Measurements from ENCODE around the gene SLX4IP.

Gene SLX4IP

DNA sequence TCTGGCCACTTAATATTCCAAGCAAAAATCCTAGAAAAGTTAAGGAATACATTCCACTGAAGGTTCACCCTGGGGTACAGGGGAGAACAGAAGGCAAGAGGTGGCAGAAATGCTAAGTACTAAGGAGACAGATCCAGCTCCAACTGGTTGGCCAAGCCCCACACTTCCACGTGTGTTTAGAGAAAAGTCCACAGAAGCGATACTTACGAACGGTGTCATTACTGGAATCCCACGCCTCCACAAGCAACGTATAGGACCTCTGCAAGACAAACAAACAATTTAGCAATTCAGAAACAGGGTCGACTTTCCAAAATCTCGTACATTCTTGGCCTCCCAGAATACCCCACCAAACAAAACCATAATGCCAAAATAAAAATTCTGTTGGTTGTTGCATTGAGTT is 228.7 kb downstream of the SLX4IP start:
- no peak for DNase-seq (ENCODE audit: low read depth in 2 of 2)

DNA sequence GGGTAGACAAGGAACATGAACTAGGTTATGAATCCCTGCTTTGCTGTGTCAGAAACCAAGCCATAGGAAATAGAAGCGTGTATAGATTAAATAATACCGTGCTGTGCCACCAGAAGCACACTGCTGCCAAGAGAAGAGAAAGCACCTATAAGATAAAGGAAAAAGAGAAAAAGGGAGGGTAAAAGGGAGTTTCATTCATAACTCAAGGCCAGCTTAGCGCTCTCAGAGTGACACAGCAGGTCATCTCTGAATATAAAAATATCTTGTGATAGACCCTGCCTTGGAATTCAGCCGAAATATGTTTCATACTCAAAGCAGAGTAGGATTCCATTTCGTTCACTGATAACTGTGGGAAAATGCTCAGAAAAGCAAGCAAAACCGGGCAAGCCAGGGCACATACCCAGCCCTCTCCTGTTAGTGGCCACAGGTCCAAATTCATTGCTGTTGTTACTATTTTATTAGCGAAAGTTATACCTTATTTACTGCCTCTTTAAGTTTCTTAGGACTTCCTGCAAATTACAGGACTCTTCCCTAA is 230.0 kb downstream of the SLX4IP start:
- DNase-seq (ENCODE audit: low read depth in 2 of 2): no peak

DNA sequence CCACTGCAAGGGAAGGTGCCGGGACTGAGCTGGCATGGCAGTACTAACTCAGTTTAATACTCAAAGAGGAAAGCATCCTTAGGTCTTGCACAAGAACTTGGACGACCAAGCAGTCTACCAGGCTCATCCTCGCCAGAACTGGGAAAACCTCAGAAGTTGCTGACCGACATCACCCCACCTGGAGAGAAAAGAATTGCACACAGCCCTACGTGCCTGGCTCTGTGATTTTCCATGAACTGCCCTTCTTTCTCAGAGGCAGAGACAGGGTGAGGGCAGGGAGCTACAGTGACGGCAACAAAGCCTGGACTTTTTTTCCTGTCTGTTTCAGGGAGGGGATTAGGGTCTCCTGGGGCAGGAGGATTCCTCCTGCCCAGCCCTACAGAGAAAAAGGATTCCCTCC is 230.7 kb downstream of the SLX4IP start:
- DNase-seq (ENCODE audit: low read depth in 2 of 2): no peak

DNA sequence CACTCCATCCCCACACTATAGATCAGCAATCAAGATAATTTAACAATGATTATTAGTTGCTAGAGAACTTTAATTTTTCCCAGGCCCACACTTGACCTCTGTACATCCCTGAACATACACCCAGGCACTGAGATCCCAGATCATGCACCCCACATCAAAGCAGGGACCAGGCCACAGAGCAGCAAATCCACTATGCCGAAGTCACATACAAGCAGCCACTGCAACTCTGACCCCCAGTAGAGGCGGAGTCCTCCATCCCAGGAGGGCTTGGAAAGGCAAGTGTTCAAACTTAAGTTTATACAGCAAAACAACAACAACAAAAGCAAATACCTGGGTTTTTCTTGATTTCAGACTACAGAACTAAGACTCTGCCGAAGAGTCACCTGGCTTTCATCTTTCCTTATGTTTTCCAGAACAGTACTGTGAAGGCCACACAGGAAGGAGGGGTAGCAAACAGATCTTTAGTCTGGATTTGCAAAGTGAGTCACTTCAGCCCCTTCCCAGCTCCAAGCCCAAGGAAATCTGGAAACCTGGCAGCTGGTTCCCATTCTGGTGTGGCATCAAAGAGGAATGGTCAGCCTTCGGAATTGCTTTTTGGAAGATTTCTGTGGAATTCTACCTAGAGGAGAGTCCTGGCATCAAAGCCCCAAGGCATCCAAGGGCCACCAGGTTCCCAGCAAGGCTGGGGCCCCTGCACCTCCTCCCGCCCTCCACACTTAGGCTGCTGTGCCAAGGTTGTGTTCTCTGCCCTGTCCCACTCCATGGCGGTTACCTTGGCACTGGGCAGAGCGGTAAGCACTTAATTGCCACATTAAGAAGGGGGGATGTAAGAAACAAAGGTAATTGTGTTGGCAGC is 231.3 kb downstream of the SLX4IP start:
- DNase-seq (ENCODE audit: low read depth in 2 of 2): no peak

DNA sequence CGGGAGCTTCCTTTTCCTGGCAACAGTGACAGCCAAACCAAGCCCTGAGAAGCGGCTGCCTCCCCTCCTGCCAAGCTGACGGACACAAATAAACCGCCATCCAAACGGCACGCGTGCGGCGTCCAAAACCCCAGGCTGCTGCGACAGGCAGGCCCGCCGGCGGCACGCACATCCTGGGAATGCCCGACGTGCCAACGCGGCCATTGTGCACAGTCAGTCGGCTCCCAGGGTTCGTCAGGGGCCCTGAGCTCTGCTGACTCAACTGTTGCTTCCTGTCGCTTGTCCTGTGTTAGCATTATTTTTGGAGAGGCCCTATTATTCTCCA is 231.9 kb downstream of the SLX4IP start:
- no peak for DNase-seq (ENCODE audit: low read depth in 2 of 2)

DNA sequence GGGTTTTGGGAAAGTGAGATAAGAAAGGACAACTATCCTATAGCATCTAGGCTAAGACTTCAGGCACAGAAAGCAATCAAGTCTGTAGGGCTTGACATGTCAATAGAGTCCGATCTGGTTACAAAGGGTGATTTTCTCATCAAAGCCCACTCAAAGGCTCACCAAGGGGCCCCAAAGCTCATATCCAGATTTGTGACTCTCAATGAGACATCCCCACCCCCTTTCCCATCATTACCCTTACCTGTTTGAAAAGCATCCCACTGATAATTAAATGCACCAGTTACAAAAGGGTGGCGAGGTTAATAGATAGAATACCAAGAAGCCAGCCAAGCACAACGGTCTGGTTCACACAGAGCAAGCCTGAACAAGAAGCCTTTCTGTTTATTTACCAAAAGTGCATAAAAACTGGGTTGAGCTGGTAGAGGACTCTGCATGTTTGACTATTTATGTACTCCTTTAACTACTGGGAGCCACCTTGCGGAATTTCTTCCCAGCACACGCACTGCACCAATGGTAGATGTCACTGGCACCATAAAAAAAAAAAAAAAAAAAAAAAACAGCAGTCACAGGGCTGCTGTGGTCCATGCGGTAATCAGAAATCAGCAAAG is 232.6 kb downstream of the SLX4IP start:
- no peak for DNase-seq (ENCODE audit: low read depth in 2 of 2)

DNA sequence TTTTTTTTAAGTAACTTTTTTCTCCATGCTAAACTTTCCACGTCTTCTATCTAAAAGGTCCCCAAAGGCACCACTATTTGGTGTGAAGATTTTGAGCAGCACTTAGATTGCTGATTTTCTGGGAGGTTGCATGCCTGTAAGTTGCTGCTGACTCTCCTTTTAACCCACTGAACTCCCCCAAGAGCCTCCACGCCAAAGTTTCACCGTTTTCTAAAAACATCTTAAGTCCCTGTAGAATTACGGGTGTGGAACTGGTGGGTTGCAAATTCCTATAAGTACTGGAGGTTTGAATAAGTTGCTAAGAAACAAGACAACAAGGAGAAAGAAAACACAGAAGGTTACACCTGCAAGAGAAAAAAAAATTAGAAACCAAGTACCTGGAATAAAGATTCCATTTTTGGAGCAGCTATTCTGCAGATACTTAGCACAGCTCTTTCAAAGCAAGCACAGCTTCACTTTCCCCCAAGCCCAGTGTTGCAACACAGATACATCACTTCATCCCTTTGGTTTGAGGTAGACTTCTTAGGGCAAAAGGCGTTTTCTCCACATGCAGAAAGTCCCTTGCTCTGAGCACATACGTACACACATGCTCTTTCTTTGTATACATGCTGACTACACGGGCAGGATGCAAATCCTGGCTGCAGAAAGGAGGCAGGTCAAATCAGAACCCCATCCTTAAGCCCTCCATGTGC is 233.7 kb downstream of the SLX4IP start:
- DNase-seq (ENCODE audit: low read depth in 2 of 2): no peak

DNA sequence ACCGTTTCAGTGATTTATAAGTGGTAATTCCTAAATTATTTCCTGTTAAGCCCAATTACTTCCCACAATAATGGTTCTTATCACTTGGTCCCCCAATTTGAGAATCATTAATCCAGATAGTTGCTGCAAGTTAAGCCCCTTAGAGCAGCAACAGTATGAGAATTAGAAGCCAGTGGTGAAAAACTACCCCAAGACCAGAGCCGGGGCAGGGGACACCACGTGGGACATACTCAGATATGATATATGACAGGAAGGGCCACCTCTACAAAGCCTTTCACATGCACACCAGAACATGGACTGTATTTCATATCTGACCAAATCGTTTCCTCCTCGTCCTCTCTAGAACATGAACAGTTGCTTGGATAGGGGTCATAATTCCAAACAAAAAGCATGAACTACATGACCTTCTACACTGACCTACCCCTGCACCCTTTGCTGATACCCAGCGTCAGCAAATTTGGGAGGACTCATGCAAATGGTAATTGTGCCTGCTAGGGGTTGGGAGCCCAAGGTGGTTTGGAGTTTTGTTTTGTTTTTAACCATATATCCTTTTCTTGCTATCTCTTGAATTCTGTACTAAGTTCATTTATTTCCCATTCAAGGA is 234.8 kb downstream of the SLX4IP start:
- no peak for DNase-seq (ENCODE audit: low read depth in 2 of 2)

DNA sequence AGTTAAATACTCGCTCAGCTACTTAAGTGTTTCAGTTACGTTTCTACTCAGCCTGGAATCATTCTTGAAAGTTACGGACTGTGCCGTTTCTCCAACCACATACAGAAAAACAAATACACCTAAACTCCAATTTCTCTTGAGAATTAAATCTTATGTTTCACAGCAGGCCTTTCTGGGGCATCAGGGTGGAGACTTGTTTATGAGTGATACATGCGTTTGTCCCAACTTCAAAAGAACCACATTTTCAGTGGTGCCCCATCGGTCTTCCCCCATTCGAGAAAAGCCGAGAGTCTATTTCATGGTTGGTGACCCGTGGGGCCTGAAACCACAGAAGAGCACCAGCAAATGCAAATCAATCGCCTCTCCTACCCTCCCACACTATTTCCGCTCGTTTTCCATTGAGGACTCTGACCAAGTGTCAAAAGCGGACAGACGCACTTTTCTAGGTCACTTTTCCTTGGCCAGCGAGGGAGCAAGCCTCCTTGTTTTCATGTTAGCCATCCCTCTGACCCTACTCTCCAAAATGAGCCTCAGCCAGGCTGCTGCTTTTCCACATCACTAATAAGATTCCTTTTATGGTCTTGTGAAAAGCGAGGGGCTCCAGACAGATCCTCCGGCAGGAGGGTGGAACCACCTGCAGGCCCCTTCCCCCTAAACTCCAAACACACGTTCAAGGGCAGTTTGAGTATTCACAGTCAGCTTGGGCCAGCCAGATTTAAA is 235.6 kb downstream of the SLX4IP start:
- DNase-seq (ENCODE audit: low read depth in 2 of 2): no peak

DNA sequence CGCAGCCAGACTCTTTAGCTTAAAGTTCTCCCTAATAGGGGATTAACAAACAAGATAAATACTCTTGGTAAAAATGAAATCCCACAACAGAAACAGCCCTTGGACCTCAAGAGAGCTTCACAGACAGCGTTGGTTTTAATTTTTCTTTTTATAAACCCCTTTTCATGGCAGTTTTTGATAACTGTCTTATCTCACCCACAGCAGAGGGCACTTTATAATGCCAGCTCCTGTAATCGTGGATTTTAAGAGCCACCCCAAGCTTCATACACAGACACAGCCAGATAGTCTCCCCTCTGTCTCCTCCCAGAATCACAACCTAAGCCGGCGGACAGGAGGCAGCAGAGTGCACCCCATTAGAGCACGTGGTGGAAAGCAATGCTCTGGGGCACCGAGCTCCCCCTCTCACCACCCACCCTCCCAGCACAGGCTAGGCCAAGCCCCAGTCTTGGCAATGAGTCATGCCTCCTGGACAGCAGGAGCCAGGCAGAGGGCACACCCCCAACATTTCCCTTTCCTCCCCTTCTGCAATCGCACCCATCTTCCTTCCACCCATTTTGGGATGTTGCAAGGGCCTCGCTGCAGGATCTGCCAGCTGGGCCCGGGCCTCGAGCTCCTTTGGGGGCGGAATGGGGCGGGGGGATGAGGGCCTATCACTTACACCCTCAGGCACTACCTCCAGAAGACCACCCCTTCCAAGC is 236.3 kb downstream of the SLX4IP start:
- DNase-seq (ENCODE audit: low read depth in 2 of 2): no peak

DNA sequence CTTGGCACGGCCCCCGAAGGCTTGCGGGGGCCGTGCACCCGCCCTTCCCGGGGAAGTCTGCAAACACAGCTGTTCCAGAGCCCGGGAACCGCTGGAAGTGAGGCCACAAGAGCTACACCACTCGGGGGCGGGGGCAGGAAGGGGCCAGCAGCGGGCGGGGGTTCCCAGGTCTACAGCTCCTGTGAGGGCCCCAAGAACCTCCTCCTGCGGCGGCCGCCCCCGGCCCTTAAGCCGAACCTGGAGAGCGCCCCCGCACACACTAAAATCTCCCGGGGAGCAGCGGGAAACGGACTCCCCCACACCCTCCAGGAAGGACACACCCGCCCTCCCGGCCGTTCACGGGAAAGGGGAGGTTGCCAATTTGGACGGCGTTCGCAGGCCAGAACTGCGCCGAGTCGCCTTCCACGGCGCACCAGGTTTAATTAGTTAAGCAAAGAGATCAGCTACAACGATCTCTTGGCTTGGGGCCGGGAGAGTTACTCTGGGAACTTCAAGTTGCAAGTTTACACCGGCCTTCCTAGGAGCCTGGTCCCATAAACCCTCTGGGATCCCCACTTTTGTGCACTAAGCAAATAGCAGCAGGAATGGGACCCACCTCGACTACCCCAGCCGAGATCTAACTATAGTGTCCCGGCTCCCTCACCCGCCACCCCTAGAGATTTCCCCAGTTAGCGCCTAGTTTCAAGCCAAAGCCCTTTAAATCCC is 237.0 kb downstream of the SLX4IP start:
- no peak for DNase-seq (ENCODE audit: low read depth in 2 of 2)

DNA sequence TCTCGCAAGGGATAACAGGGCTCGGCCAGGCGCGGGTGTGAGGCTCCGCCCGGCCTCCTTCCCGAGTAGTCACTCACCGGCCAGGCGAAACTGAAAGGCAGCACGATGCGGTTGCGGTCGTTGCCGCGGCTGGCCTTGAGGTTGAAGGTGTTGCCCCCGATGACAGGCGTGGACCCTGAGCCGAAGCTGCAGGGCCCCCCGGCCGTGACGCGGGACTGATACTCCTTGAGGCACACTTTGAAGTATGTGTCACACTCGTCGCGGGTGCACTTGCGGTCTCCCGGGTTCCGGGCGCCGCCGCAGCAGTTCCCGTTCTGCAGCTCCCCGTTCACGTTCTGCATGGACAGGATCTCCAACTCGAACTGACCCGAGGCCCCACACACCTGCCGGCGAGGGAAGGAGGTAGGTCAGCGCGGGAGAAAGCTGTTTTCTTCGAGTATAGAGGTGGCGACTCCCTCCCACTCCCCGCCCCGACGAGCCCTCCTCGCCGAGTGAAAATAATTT is 237.6 kb downstream of the SLX4IP start:
- no peak for DNase-seq (ENCODE audit: low read depth in 2 of 2)

DNA sequence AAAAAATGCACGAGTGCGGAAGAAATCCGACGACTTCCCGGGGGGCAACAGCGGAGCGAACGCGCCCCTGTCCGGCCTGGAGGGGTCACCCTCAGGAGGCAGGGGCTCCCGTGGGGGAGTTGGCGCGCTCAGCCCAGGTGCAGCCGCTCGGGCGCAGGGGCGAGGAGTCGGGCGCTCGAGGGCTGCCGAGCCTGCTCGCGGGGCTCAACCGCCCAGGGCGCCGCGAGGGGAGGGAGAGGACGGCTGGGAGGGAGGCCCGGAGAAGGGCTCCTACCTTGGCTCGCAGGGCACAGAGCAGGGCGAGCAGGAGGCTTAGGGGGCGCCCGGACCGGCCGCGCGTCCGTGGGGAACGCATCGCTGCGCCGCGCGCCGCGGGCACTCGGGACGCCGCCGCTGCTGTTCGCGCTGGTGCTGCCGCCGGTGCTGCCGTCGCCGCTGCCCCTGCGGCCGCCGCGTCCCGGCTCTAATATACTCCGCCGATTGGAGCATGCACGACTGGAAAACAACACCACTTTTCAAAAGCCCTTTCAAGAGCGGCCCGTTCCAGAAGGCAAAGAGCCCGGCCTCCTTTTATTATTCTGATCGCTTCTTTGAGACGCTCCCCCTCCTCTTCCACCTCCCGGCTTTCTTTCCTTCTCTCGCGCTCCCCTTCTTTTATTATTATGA is 238.2 kb downstream of the SLX4IP start:
- no peak for DNase-seq (ENCODE audit: low read depth in 2 of 2)

DNA sequence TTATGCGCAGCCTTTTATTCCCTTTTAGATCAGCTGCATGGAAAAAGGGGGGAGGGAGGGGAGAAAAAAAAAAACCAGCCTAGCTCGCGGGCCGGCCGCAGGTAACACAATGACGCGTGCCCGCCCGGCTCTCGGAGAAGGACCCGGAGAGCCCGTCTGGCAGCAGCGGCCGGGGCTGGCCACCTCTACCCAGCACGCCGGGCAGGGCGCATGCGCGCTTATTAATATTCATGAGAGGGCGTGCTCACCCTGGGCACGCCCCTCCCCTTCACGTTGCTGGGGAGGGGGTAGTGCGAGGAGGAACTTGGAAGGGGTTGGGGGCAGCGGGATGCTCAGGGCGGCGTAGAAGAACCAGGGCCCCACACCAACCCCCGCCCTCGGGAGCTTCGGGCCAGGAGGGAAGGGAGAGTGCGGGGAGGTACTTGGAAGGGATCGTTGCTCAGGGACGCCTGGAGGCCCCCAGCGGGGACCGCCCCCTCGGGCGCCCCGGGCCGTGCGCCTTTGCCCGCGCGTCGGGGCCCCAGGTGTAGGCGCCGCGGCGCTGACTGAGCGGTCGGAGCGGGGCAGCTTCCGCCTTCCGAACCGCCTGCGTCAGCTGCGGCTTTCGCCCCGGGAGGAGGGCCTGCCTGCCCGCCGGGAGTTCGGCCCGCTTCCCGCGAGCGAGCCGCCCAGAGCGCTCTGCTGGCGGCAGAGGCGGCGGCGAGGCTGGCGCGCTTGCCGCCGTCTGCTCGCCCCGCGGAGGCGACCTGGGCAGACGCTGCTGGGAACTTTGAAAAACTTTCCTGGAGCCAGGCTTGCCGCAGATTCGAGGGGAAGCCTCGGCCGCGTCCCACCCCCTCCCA is 239.0 kb downstream of the SLX4IP start, which contains the start of gene JAG1:
Gene JAG1 (minus strand): TSS at position 158 of the 842 bp plus-strand sequence. CDS start 469 bp downstream, outside the sequence.
- peak; percentile 27 to 33 for DNase-seq (ENCODE audit: low read depth in 2 of 2)

DNA sequence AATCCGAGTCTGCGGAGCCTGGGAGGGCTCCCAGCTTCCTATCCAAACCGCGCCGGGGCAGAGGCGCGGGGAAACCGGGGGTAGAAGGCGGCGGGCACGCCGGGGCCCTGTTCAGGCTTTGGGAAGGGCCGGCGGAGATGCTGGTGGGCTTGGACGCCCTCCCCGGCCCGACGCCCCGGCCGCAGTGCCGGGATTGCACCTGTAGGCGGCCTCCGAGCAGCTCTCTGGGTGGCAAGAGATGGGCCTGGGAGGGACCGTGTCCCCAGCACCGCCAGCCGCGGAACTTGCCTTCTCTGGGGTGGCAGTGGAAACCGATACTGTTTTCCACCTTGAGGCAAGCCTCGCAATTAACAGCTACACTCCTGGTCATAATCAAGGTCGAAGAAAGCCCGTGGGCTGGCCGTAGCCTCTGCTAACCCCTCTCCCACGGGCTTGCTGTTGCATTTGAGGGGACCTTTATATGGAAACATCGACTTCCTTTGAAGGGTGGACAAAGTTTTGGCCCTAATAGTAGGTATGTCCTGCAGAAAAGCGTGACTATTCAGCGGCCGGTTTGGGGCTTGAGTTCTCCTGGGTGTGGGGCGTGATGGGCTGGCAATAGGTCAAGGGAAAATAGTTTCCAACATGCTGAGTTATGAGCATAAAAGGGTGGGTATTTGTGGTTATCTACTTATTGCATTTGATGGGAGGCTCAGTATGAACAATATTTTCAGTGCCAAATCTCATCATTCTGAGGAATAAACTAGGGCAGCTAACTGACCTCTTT is 239.8 kb downstream of the SLX4IP start:
- no peak for DNase-seq (ENCODE audit: low read depth in 2 of 2)

DNA sequence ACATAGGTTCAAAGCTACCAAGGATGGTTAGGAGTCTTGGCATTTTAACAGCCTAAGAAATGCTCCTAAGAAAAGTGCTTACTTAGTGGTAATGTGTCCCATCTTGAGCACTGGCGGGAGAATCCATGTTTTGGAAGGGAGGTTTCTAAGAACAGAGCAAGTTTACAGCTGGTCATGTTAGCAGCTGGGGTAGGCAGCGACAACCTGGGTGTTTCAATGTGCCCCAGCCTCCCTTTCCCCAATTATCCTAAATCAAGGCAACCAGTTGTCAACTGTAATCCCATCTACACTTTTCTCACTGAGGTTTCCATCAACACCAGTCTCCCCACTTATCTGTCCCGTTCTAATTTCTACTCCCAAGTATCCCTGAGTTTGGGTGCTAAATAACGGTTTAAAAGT is 240.3 kb downstream of the SLX4IP start:
- no peak for DNase-seq (ENCODE audit: low read depth in 2 of 2)

DNA sequence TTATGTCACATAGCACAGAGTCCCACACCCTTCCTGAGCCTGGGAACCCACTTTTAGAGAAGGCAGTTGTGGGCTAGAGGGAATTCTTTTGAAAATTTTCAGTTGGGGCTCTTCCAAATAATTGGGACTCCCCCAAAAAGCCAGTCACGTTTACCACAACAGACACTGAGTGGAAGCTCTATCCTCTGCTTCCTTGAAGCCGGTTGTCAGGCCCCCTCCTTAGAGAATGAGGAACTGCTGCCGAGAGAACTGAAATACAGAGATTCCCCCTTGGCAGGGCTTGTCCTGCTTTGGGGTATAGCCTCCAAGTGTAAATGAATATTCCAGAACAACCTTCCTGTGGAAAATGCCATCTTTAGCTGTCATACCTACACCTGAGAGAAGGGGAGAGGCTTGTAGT is 241.4 kb downstream of the SLX4IP start:
- no peak for DNase-seq (ENCODE audit: low read depth in 2 of 2)
